Neural cell (in vitro differentiated cells): Measurements from ENCODE around the gene NR2F1-AS1. TPM values are rescaled to one million over a fixed set of nuclear protein-coding genes. Genes with fewer than 3 reads are reported as not detected.

ENCODE experiments used
- H2AFZ ChIP-seq: fragments of 200-600, 300-800 bp; sonication (generic), shearing (Covaris generic); 2 replicates; pipeline ENCODE4 v1.6.0; 2014; ENCODE audit warnings: low read depth, mild to moderate bottlenecking, antibody characterized with exemption, low read length, moderate library complexity
- H3F3A ChIP-seq: fragments of 200-600 bp; shearing (Covaris generic); 2 replicates; pipeline ENCODE4 v1.6.1; 2016; ENCODE audit warnings: mild to moderate bottlenecking, moderate library complexity, mixed read lengths, antibody characterized with exemption, low read length; ENCODE audit not compliant: insufficient read depth, poor library complexity, severe bottlenecking
- H3K27ac ChIP-seq: fragments of 200-600, 300-800 bp; sonication (generic), shearing (Covaris generic); 2 replicates; pipeline ENCODE4 v1.5.1; 2014; ENCODE audit warnings: mild to moderate bottlenecking, low read length, moderate library complexity
- H3K27me3 ChIP-seq: fragments of 300-800, 200-600 bp; sonication (generic), shearing (Covaris generic); 2 replicates; pipeline ENCODE4 v1.6.0; 2014; ENCODE audit warnings: mild to moderate bottlenecking, low read depth, low read length, moderate library complexity; ENCODE audit not compliant: insufficient read depth
- H3K36me3 ChIP-seq: fragments of 300-800, 200-600 bp; sonication (generic), shearing (Covaris generic); 2 replicates; pipeline ENCODE4 v1.5.1; 2014; ENCODE audit warnings: mild to moderate bottlenecking, antibody characterized with exemption, low read length, moderate library complexity; ENCODE audit not compliant: insufficient read depth
- H3K4me2 ChIP-seq: fragments of 300-800, 200-600 bp; sonication (generic), shearing (Covaris generic); 2 replicates; pipeline ENCODE4 v1.6.0; 2014; ENCODE audit warnings: mild to moderate bottlenecking, low read length
- H3K4me3 ChIP-seq: fragments of 300-800, 200-600 bp; sonication (generic), shearing (Covaris generic); 2 replicates; pipeline ENCODE4 v1.5.1; 2014; ENCODE audit warnings: mild to moderate bottlenecking, low read length, moderate library complexity
- H3K79me2 ChIP-seq: fragments of 200-600 bp; shearing (Covaris generic); replicated peaks from 2 replicates; pipeline ENCODE4 v1.6.0; 2014; ENCODE audit warnings: mild to moderate bottlenecking, low read length, moderate library complexity; ENCODE audit not compliant: insufficient read depth
- H3K9ac ChIP-seq: fragments of 300-800, 200-600 bp; sonication (generic), shearing (Covaris generic); 2 replicates; pipeline ENCODE4 v1.6.1; 2016; ENCODE audit warnings: mild to moderate bottlenecking, low read length, mixed read lengths
- H3K9me2 ChIP-seq: fragments of 200-600 bp; shearing (Covaris generic); 2 replicates; pipeline ENCODE4 v1.6.1; 2016; ENCODE audit warnings: mild to moderate bottlenecking, low read length, mixed read lengths; ENCODE audit not compliant: insufficient read depth
- H3K9me3 ChIP-seq: fragments of 200-600, 300-800 bp; sonication (generic), shearing (Covaris generic); 2 replicates; pipeline ENCODE4 v1.6.1; 2016; ENCODE audit warnings: mild to moderate bottlenecking, mixed run types, low read length, moderate library complexity, mixed read lengths
- H4K20me1 ChIP-seq: fragments of 200-600 bp; shearing (Covaris generic); 2 replicates; pipeline ENCODE4 v1.6.1; 2016; ENCODE audit warnings: mild to moderate bottlenecking, mixed run types; ENCODE audit not compliant: insufficient read depth
- CTCF ChIP-seq: fragments of 450-650 bp; IDR thresholded peaks from 2 replicates; pipeline ENCODE4 v1.5.1; 2014; ENCODE audit warnings: antibody characterized with exemption, mild to moderate bottlenecking, moderate library complexity; ENCODE audit not compliant: poor library complexity, severe bottlenecking
- EP300 ChIP-seq: fragments of 450-650 bp; conservative IDR thresholded peaks from 2 replicates; pipeline ENCODE4 v1.6.1; 2014; ENCODE audit warnings: antibody characterized with exemption, mild to moderate bottlenecking, moderate library complexity; ENCODE audit not compliant: poor library complexity, severe bottlenecking
- EZH2 ChIP-seq: fragments of 200-600, 300-800 bp; shearing (Covaris generic), sonication (generic); IDR thresholded peaks from 2 replicates; pipeline ENCODE4 v1.6.1; 2014; ENCODE audit warnings: antibody characterized with exemption, low read length, borderline replicate concordance, mild to moderate bottlenecking; ENCODE audit not compliant: insufficient read depth, poor library complexity, severe bottlenecking
- MXI1 ChIP-seq: fragments of 450-650 bp; conservative IDR thresholded peaks from 2 replicates; pipeline ENCODE4 v1.6.1; 2014; ENCODE audit warnings: antibody characterized with exemption, mild to moderate bottlenecking; ENCODE audit not compliant: poor library complexity, severe bottlenecking
- POLR2AphosphoS5 ChIP-seq: IDR thresholded peaks from 2 replicates; pipeline ENCODE4 v1.6.1; 2012
- RAD21 ChIP-seq: fragments of 450-650 bp; conservative IDR thresholded peaks from 2 replicates; pipeline ENCODE4 v1.6.1; 2014; ENCODE audit warnings: antibody characterized with exemption, mild to moderate bottlenecking, moderate library complexity
- REST ChIP-seq: IDR thresholded peaks from 2 replicates; pipeline ENCODE4 v1.6.1; 2012; ENCODE audit warnings: borderline replicate concordance
- SMC3 ChIP-seq: fragments of 450-650 bp; conservative IDR thresholded peaks from 2 replicates; pipeline ENCODE4 v1.6.1; 2014; ENCODE audit warnings: antibody characterized with exemption, mild to moderate bottlenecking, moderate library complexity; ENCODE audit not compliant: poor library complexity
- TAF1 ChIP-seq: IDR thresholded peaks from 2 replicates; pipeline ENCODE4 v1.6.1; 2012; ENCODE audit warnings: low read depth
- polyA plus RNA-seq: library from polyadenylated mRNA; depleted of rRNA; stranded (reverse); fragments of >200 nt; gene quantifications from 2 replicates; pipeline ENCODE4 v1.2.3, GENCODE V29; 2014

Gene NR2F1-AS1
- polyA plus RNA-seq, 1 donor from 2014 or later: 0.24 TPM

DNA sequence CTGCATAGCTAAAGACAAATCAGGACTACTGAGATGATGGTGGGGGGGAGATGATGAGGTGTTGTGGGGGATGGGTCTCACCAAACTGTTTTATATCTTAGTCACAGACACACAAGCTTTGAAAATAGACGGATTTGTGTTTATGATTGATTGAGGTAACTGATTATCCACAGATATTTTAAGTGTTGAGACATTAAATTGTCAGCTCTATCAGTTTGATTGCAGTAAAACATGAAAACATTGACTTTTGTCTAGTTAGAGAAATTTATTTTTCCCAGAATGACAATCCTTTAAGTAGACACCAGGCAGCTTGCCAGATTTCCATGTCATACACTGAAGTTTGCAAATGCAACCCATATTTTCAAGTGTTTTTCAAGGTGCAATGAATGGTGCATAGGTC lies 149.8 kb downstream of the NR2F1-AS1 start:
- Histone ChIP-seq H3K4me3 (no peak overlapping the region), H3K9me3 (no peaks in the 10 kb centered on the region), H3K27me3 (no peaks in the 10 kb centered on the region), H3K4me2 (no peak overlapping the region), H3F3A (no peaks in the 10 kb centered on the region), H4K20me1 (no peaks in the 10 kb centered on the region), H3K36me3 (no peaks in the 10 kb centered on the region), H3K27ac (no peak overlapping the region), H3K9ac (no peak overlapping the region), H3K79me2 (no peaks in the 10 kb centered on the region), H2AFZ (no peak overlapping the region), H3K9me2 (no peaks in the 10 kb centered on the region)
- TF ChIP-seq REST: no peak
- no peak for TF ChIP-seq SMC3
- no peak for TF ChIP-seq TAF1
- no peak for TF ChIP-seq EZH2
- no peak for TF ChIP-seq EP300
- TF ChIP-seq CTCF: no peak
- no peak for TF ChIP-seq POLR2AphosphoS5
- TF ChIP-seq RAD21: no peak
- no peak for TF ChIP-seq MXI1

DNA sequence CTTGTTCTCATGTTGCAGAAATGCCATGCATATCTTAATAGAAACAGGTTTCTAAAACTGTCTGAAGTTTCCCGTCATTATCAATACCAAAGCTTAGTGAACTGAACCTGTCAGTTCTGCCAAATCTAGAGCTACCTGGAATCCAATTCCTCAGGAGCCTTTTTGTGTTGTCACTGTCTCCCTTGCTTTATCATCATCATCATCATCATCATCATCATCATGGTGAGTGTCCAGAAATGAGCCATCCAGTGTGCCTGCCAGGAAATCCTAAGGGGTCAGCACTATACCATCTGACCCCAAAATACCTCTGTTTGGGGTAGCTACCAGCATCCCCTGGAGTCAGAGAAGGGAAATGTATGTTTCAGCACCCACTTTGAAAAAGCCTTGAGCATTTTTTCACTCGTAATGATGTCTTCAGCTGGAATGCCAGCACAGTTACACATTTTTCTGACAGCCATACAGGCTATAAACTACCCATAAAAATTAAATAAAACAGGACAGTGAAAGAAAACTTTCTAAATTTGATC lies 150.3 kb downstream of the NR2F1-AS1 start:
- Histone ChIP-seq H3K9me2 (no peaks in the 10 kb centered on the region), H3K27me3 (no peaks in the 10 kb centered on the region), H4K20me1 (no peaks in the 10 kb centered on the region), H3K36me3 (no peaks in the 10 kb centered on the region), H3K79me2 (no peaks in the 10 kb centered on the region), H2AFZ (no peak overlapping the region), H3K27ac (no peak overlapping the region), H3K4me2 (no peak overlapping the region), H3K9ac (no peak overlapping the region), H3K9me3 (no peaks in the 10 kb centered on the region), H3F3A (no peaks in the 10 kb centered on the region), H3K4me3 (no peak overlapping the region)
- TF ChIP-seq CTCF: no peak
- TF ChIP-seq MXI1: no peak
- TF ChIP-seq RAD21: no peak
- no peak for TF ChIP-seq SMC3
- TF ChIP-seq TAF1: no peak
- TF ChIP-seq REST: no peak
- TF ChIP-seq EP300: no peak
- TF ChIP-seq EZH2: no peak
- TF ChIP-seq POLR2AphosphoS5: no peak
